C4-2B (cell line): ENCODE results near the gene OPN4.
A peak's percentile ranks its signal among the peaks of the same experiment; 100 is the strongest.

ENCODE experiments used
- H3K27ac ChIP-seq: fragments of 450-650 bp; 2 replicates; pipeline ENCODE4 v1.5.1; 2017
- CTCF ChIP-seq: fragments of 450-650 bp; conservative IDR thresholded peaks from 2 replicates; pipeline ENCODE4 v1.5.1; 2017; ENCODE audit warnings: mild to moderate bottlenecking
- ZFX ChIP-seq: fragments of 450-650 bp; IDR thresholded peaks from 2 replicates; pipeline ENCODE4 v1.6.1; 2017

Gene OPN4

DNA sequence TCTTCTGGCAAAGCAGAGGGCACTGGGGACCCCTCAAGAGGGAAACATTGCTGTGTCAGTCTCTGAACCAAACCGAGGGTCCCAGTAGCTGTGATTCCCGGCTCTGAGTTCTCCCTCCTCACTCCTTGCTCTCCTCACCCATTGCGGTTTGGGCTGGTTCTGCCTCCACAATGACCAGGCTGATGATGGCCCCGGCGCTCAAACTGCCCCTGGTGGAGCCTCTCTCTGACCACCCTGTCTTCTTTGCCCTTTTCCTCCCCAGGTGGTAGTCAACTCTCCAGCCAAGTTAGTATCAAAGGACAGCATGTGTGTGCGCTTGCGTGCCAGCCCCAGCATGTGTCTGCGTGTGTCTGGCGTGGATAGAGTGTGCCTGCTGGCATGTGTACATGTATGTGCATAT, 31.1 kb downstream of the OPN4 start:
- H3K27ac ChIP-seq: no peak overlapping the region
- TF ChIP-seq CTCF (no peak), ZFX (no peak)

GRCh38 chr10:86685893-86686632, 31.7 kb downstream of the OPN4 start:
- TF ChIP-seq CTCF: no peak
- no peak for TF ChIP-seq ZFX
- H3K27ac ChIP-seq: no peak overlapping the region

- H3K27ac ChIP-seq: no peak overlapping the region
- TF ChIP-seq ZFX (no peak), CTCF (no peak)
These were observed 32.6 kb downstream of the OPN4 start for GRCh38 chr10:86686972-86687371.

DNA sequence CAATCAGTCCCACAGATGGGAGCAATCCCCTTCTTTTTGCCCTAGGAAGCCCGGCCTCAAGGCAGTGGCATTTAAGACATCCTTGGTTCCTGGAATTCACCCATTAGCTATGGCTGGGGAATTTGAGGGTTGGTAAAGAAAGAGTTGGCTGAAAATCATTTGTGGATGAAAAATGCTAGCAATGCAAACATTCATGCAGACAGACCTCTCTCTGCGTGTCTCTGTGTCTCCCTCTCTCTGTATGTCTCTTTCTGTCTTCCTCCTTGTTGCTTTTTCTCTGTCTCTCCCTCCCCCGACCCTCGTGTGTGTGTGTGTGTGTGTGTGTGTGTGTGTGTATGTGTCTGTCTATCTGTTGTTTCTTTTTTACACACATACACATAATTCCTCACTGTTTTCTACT, 33.4 kb downstream of the OPN4 start:
- no peak for TF ChIP-seq CTCF
- no peak for TF ChIP-seq ZFX
- no peak overlapping the region for H3K27ac ChIP-seq

DNA sequence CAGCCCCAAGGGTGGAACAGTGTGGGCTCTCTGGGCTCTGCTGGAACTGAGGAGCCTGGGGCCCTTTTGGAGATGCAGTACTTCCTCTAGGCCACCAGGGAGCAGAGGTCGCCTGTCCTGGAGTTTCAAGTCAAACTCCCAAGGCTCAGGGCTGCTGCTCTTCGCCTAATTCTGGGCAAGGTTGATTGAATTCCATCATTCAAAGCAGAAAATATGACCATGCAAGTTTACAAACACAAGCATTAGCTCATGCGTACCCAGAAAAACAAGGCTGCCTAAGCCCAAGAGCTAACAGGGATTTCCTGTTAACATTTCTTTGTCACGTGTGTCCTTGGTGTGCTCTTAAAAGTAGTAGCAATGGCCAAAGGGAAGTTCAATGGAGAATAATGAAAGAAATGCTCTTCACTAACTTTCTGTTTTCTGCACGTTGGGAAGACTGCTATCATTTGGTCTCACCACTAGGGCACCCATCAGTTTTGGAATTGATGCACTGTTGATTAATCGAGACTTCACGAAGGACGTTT, 34.1 kb downstream of the OPN4 start:
- TF ChIP-seq CTCF: peak; percentile 79
- no peak for TF ChIP-seq ZFX

DNA sequence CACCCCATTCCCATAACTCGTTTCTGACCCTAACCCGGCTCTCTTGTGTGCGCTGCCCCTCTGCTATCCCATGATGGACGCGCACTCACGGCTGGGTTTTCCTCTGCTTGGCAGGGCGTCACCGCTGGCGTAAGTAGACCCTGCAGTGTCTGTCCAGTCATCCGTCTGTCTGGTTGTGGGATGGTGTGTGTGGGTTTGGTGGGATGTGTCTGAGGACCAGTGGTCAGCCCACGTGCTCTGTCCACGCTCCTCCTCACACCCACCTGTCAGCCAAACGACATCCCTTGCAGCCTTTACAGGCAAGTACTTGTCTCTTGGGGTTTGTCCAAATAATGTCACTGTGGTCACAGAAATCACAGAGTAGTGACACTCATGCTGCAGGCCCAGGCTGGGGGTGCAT, 34.8 kb downstream of the OPN4 start:
- no peak overlapping the region for H3K27ac ChIP-seq

More for the DNA sequence above, 34.1 kb downstream of the OPN4 start:
- H3K27ac ChIP-seq: no peak overlapping the region

More for the DNA sequence above, 34.8 kb downstream of the OPN4 start:
- no peak for TF ChIP-seq ZFX
- no peak for TF ChIP-seq CTCF
